Left ventricle myocardium superior (tissue), 1 donor: Measurements from ENCODE around the gene SLC9C2. TPM values are rescaled to one million over a fixed set of nuclear protein-coding genes. Genes with fewer than 3 reads are reported as not detected.
A peak's percentile ranks its signal among the peaks of the same experiment; 100 is the strongest.
"Not testable (repeated sequence)": the region's sequence is repeated elsewhere in the genome, so short reads cannot be mapped to it uniquely, and the experiment has no call there.

Experiments used
- ATAC-seq: fragments of 200-7000 bp; cut with Tn5 transposase; one replicate; pipeline ENCODE4 v1.9.1; 2020; ENCODE audit warnings: mild to moderate bottlenecking, moderate library complexity
- DNase-seq: peaks from one replicate; pipeline ENCODE4 v3.0.0-alpha.2; 2020
- intact Hi-C: fragments of 100-400 bp; cut with micrococcal nuclease; formaldehyde crosslinking; loops from one replicate; pipeline ENCODE4 v1.11.0; 2022
- long read RNA-seq: library from polyadenylated mRNA; unstranded; transcript quantifications from one replicate; pipeline ENCODE4 v2.0.0, GENCODE V29; 2021
- total RNA-seq: library from RNA; stranded (reverse); fragmentation: NEBNext Ultra II Directional; extraction: Animal tissue kit (Norgen Biotek cat#: 25700); gene quantifications from one replicate; pipeline ENCODE4 v1.2.1, GENCODE V29; 2021
- donor health status: DM: no; HTN: yes; CAD: no; lungs with severe emphysema.

SLC9C2 gene
- not detected for total RNA-seq
- long read RNA-seq, result 0 reads

- peak; percentile 77 for ATAC-seq
- intact Hi-C loops, result no loop called here
Observed at GRCh38 chr1:173603056-173603591, at the start of gene SLC9C2. Gene SLC9C2 (minus strand): TSS chr1:173603072. CDS start chr1:173601776, 1,296 bp downstream.

GRCh38 chr1:173648880-173649605 is 46.2 kb upstream of the SLC9C2 start:
- no peak for ATAC-seq
- intact Hi-C loops, result no loop called here
- no peak for DNase-seq

More at GRCh38 chr1:173603056-173603591, at the start of gene SLC9C2:
- no peak for DNase-seq

GRCh38 chr1:173646656-173647055 is 43.8 kb upstream of the SLC9C2 start:
- DNase-seq (no peak), ATAC-seq (no peak)
- intact Hi-C loops, result no loop called here

GRCh38 chr1:173642450-173643139 is 39.7 kb upstream of the SLC9C2 start:
- DNase-seq, intact Hi-C loops, ATAC-seq: not testable (repeated sequence)

- no peak for DNase-seq
- ATAC-seq, result no peak
- intact Hi-C loops, result no loop called here
Observed at GRCh38 chr1:173639102-173639501, 36.2 kb upstream of the SLC9C2 start.

GRCh38 chr1:173638043-173639021 is 35.5 kb upstream of the SLC9C2 start:
- DNase-seq (no peak), ATAC-seq (no peak)
- intact Hi-C loops, result no loop called here

GRCh38 chr1:173637236-173638042 is 34.6 kb upstream of the SLC9C2 start:
- DNase-seq, intact Hi-C loops, ATAC-seq: not testable (repeated sequence)

- ATAC-seq (no peak), DNase-seq (no peak)
- intact Hi-C loops, result no loop called here
Observed at GRCh38 chr1:173635116-173635515, 32.2 kb upstream of the SLC9C2 start, which contains the start of gene TEX50. Gene TEX50 (plus strand): TSS chr1:173635338. CDS start chr1:173635522, 184 bp downstream.

GRCh38 chr1:173628888-173629287 is 26.0 kb upstream of the SLC9C2 start:
- ATAC-seq (no peak), DNase-seq (no peak)
- intact Hi-C loops, result no loop called here

GRCh38 chr1:173627269-173627668 is 24.4 kb upstream of the SLC9C2 start:
- DNase-seq (no peak), ATAC-seq (no peak)
- intact Hi-C loops, result no loop called here

GRCh38 chr1:173616859-173617258 is 14.0 kb upstream of the SLC9C2 start:
- DNase-seq (no peak), ATAC-seq (no peak)
- intact Hi-C loops, result no loop called here

- ATAC-seq, intact Hi-C loops, DNase-seq: not testable (repeated sequence)
Observed at GRCh38 chr1:173613086-173613485, 10.2 kb upstream of the SLC9C2 start.

- DNase-seq (no peak), ATAC-seq (no peak)
- intact Hi-C loops, result no loop called here
Observed at GRCh38 chr1:173608503-173609216, 5.8 kb upstream of the SLC9C2 start.

- DNase-seq (no peak), ATAC-seq (no peak)
- intact Hi-C loops, result no loop called here
Observed at GRCh38 chr1:173601588-173601987, 1.3 kb downstream of the SLC9C2 start.

- DNase-seq (no peak), ATAC-seq (no peak)
- intact Hi-C loops, result no loop called here
Observed at GRCh38 chr1:173596097-173596825, 6.6 kb downstream of the SLC9C2 start.

- DNase-seq, intact Hi-C loops, ATAC-seq: not testable (repeated sequence)
Observed at GRCh38 chr1:173591138-173591537, 11.7 kb downstream of the SLC9C2 start.

- DNase-seq (no peak), ATAC-seq (no peak)
Observed at GRCh38 chr1:173590557-173590956, 12.3 kb downstream of the SLC9C2 start.

More at GRCh38 chr1:173590557-173590956, 12.3 kb downstream of the SLC9C2 start:
- intact Hi-C loops, result no loop called here
